GM12865 (cell line): ENCODE results near the gene BAIAP3.

Source experiments
- DNase-seq: peaks from one replicate; pipeline ENCODE4 v3.0.0; 2010; ENCODE audit warnings: low read depth
- H3K4me3 ChIP-seq: 2 replicates; pipeline ENCODE4 v1.5.1; 2011; ENCODE audit warnings: mild to moderate bottlenecking, low read depth, low read length, control low read depth
- CTCF ChIP-seq: IDR thresholded peaks from 2 replicates; pipeline ENCODE4 v1.5.1; 2011; ENCODE audit warnings: low read length, control low read depth, low read depth, inconsistent platforms; ENCODE audit not compliant: insufficient read depth; ENCODE audit errors: missing control alignments

BAIAP3 gene

DNA sequence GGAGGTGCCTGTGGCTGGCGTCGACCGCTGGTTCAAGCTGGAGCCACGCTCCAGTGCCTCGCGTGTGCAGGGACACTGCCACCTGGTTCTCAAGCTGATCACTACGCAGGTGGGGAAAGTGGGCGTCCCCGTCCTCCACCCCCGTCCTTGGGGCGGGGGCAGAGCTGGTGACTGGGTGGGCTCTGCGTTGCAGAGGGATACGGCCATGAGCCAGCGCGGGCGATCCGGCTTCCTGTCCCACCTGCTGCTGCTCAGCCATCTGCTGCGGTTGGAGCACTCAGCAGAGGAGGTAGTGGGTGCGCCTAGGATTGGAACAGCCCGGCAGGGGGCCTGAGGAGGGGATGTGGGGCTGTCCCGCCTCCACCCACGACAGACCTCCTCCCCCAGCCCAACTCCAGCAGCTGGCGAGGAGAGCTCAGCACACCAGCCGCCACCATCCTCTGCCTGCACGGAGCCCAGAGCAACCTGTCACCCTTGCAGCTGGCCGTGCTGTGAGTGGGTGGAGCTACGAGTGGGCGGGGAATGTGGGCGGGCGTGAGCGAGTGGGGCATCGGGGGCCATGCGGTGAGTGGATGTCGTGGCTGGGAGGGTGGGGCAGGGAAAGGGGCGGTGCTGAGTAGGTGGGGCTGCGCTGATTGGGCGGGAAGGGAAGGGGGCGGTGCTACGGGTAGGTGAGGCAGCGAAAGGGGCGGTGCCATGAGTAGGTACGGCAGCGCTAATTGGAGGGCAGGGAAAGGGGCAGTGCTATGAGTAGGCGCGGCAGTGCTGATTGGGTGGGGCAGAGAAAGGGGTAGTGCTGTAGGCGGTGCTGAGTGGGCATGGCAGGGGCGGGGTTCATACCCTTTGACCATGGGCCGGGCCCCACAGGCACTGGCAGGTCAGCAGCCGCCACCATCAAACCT lies 9.3 kb downstream of the BAIAP3 start:
- peak overlapping the region; percentile 18 for H3K4me3 ChIP-seq
- TF ChIP-seq CTCF, result no peak
- peak; percentile 99 for DNase-seq

GRCh38 chr16:1343428-1344242 lies 10.2 kb downstream of the BAIAP3 start:
- H3K4me3 ChIP-seq, result no peak overlapping the region
- DNase-seq, result no peak
- no peak for TF ChIP-seq CTCF

DNA sequence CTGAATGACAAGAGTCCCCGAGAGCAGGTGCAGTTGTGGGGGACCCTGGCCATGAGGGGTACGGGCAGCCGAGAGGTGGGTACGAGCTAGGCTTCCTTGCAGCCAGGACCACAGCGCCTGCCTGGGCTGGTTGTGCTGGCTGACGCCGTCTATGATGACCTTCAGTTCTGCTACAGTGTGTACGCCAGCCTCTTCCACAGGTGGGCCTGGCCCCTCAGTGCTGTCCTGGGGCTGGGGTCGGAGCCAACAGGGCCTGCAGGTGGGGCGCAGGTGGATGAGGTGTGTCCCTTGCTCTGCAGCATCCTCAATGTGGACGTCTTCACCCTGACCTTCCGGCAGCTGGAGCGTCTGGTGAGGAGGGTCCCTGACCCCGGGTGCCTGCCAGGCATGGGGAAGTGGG lies 11.1 kb downstream of the BAIAP3 start:
- TF ChIP-seq CTCF, result no peak
- DNase-seq, result no peak
- H3K4me3 ChIP-seq, result no peak overlapping the region

- no peak overlapping the region for H3K4me3 ChIP-seq
- no peak for DNase-seq
- TF ChIP-seq CTCF, result no peak
Measured at GRCh38 chr16:1345087-1345486, 11.6 kb downstream of the BAIAP3 start.

DNA sequence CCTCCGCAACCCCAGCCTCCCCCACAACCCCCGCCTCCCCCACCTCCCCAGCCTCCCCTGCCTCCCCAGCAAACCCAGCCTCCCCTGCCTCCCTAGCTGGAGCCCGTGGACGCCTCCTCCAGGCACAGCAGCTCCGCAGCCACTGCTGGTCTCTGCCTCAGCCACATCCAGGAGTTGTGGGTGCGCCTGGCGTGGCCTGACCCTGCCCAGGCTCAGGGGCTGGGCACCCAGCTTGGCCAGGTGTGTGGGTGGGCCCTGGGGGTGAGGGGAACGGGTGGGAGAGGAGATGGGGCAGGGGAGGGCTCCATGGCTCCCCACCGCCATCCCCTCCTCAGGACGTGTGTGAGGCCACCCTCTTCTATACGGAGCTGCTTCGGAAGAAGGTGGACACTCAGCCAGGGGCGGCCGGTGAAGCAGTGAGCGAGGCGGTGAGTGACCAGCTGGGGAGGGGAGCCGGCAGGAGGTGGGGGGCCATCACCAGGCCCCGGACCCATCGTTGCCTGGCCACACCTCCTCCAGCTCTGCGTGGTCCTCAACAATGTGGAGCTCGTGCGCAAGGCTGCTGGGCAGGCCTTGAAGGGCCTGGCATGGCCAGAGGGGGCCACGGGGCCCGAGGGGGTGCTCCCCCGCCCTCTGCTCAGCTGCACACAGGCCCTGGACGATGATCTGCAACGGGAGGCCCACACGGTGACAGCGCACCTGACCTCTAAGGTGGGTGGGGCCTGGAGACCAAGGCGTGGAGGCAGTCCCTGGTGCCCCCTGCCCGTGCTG lies 12.4 kb downstream of the BAIAP3 start:
- no peak for TF ChIP-seq CTCF
- H3K4me3 ChIP-seq, result no peak overlapping the region
- no peak for DNase-seq

DNA sequence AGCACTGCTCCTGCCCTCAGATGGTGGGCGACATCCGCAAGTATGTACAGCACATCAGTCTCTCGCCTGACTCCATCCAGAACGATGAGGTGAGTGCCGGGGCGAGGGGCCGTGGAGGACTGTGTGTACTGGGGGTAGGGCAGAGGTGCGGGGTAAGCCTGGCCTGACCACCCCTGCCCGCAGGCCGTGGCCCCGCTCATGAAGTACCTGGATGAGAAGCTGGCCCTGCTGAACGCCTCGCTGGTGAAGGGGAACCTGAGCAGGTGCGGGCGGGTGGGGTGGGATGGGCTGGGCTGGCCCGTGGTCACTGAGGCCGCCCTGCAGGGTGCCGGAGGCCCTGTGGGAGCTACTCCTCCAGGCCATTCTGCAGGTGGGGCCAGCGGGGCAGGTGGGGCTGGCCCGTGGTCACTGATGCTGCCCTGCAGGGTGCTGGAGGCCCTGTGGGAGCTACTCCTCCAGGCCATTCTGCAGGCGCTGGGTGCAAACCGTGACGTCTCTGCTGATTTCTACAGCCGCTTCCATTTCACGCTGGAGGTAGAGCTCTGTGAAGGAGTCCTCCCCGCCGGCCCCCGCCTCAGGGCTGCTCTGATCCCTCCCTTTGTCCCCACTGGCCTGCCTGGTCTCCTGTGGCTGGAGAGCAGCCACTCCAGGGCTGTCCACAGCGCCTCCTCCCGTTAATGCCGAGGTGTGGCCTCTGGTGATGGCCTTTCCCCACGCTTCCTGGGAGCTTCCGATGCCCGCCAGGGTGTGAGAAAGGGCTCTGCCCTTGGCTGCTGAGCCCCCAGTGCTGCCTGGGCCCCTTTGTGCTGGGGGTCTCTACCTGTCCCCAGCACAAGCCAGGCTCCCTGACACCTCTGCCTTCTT lies 13.2 kb downstream of the BAIAP3 start:
- H3K4me3 ChIP-seq, result no peak overlapping the region
- no peak for DNase-seq
- TF ChIP-seq CTCF, result no peak
